ENCODE data around the gene HOXA4. TPM values are rescaled to one million over a fixed set of nuclear protein-coding genes. Genes with fewer than 3 reads are reported as not detected.

Gene HOXA4
- total and polyA plus RNA-seq, 12 donors, result 0.20 to 1.2 (median 0.59) TPM; not detected in 4

DNA sequence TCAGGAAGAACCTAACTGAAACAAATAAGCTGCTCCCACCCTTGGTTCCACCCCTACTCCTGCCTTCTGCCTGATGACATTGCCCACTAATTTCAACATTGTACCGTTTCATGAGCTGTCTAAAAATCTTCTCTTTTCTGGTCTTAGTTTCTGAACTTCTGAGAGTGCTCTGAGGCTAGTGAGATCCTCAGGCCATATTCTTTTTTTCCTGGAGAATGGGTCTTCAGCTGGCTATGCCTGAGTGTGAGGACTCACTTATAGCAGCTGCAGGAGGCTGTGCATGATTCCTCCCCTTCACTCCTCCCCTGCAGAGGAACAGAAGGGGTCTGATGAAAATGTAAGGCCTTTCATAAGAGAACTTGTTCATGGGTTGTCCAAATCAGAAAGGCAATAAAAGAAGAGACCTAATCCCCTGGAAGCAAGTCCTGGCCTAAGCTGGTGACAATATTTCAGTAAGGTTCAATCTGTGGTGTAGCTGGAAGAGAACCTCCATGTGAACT, 11.1 kb downstream of the HOXA4 start:
- DNase-seq, result no peak
- TF ChIP-seq, protein P1, sequence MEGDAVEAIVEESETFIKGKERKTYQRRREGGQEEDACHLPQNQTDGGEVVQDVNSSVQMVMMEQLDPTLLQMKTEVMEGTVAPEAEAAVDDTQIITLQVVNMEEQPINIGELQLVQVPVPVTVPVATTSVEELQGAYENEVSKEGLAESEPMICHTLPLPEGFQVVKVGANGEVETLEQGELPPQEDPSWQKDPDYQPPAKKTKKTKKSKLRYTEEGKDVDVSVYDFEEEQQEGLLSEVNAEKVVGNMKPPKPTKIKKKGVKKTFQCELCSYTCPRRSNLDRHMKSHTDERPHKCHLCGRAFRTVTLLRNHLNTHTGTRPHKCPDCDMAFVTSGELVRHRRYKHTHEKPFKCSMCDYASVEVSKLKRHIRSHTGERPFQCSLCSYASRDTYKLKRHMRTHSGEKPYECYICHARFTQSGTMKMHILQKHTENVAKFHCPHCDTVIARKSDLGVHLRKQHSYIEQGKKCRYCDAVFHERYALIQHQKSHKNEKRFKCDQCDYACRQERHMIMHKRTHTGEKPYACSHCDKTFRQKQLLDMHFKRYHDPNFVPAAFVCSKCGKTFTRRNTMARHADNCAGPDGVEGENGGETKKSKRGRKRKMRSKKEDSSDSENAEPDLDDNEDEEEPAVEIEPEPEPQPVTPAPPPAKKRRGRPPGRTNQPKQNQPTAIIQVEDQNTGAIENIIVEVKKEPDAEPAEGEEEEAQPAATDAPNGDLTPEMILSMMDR (IDR thresholded peaks at IDR 0.05), result no peak
- ATAC-seq, result no peak
- H3K4me1 ChIP-seq, result peaks cover 0 to 17% (median 4%) of the 10 kb centered on the region in 9 donors
- peaks cover 26 to 97% (median 96%) of the 10 kb centered on the region in 7 donors for H3K27me3 ChIP-seq
- H3K4me3 ChIP-seq, result no peak overlapping the region
- H3K9me3 ChIP-seq, result no peaks in the 10 kb centered on the region
- H3K27ac ChIP-seq, result peak overlapping the region in 1 of 10 donors; percentile 64
- 10 to 29% methylated on average over 1 of the region's 1 CpG for WGBS, 2 donors
- H3K36me3 ChIP-seq, result no peaks in the 10 kb centered on the region
- intact Hi-C loops (cut with DNase I), result no loop called here

DNA sequence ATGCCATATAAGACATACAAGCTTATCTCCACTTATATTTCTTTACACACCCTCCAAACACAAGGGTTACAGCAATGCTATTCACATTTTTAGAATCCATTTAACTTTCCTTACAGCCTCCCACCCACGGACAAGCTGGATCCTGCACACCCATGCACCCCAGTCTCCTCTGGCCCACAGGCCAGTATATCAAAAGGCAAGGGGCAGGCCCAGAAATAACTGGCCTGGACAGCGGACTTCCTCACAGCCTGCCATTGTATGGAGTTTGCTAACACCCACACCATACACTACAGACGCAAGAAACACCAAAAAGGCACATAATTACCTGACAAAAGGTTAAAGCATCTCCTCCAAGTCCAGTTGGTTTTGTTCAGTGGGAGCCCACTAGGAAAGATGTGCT, 12.0 kb downstream of the HOXA4 start:
- 12 to 27% methylated on average over 3 of the region's 3 CpGs for WGBS, 2 donors
- DNase-seq, result no peak
- no peak for ATAC-seq

DNA sequence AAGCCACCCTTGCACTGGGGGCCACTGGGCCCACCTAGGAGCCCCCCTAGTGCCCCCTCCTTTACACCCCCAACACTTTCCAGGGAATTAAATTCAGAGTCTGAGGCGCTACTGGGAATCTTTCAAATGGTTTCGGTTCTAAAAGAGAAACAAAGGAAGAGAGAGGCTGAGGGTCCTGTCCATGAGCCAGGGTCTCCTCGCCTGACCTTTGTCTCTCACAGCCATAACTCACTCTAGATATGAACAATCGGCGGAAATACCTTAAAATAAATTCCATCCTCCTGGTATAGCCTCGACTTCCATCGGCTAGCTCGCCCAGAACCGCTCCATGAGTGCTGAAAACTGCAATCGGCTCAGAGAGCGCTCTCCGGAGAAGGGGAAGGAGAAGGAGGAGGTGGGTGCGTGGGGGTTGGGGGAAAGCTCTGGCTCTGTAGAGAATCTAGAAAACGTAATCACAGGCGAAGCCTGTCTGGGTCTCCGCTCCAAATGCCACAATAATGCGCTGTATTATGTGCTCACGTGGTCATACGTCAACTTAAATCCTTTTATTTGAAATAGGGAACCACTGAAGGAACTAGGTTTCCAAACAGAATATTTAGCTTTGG, 12.6 kb downstream of the HOXA4 start:
- peak in 1 of 8 donors; percentile 22 for ATAC-seq
- TF ChIP-seq, protein P1 (IDR thresholded peaks at IDR 0.05), result no peak

More for the DNA sequence above, 12.0 kb downstream of the HOXA4 start:
- no peaks in the 10 kb centered on the region for H3K36me3 ChIP-seq
- peaks cover 20 to 97% (median 96%) of the 10 kb centered on the region in 7 donors for H3K27me3 ChIP-seq
- H3K27ac ChIP-seq, result peak overlapping the region in 2 of 10 donors; percentile 64 to 82
- intact Hi-C loops (cut with DNase I), result no loop called here
- TF ChIP-seq, protein P1 (IDR thresholded peaks at IDR 0.05), result no peak
- peaks cover 0 to 17% (median 4%) of the 10 kb centered on the region in 9 donors for H3K4me1 ChIP-seq
- H3K9me3 ChIP-seq, result no peaks in the 10 kb centered on the region
- peak overlapping the region in 2 of 10 donors; percentile 24 to 42 for H3K4me3 ChIP-seq

DNA sequence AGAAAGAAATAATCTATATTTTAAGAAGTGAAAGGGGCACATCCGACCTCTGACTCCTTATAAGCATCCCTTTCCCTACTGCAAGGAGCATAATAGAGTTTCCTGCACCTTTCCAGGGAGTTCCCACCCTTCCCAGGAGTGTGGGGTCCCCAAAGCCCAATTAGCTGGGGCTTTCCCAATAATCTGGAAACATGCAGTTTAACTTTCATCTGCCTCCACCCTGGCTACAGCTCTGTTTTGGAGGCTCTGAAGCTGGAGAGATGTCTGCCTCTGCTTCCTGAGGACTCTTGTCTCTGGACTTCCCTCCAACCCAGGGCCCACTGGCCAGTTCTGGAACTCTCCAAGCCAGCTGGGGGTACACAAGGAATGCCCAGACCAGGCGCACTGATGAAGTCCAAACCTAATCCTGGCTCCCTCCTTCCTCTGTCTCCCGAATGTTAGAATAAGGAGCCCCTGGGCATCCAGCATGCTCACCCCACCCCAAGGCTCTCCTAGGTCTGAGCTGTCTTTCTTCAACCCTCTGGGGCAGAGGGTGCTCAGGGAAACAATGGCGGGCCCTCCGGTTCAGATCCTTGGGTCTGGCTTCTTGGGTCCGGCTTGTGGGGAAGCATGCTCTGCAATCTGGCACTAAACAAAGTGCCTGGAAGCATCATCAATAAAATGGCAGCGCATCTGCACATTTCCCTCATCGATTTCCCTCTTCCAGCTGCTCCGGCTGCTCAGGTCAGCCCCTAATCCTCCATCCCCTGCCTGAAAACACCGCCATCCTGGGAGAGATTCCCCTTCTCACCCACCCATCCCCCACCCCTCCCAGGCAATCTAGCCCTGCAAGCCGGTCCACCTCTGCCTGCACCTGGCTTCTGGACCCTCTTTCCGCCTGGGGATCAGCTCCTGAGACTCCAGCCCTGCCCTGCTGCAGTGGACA, 13.3 kb downstream of the HOXA4 start:
- Histone ChIP-seq H3K4me3 (peak overlapping the region in 4 of 10 donors; percentile 18 to 42 (median 23)), H3K27ac (peak overlapping the region in 4 of 10 donors; percentile 18 to 82 (median 42)), H3K36me3 (no peaks in the 10 kb centered on the region), H3K27me3 (peaks cover 18 to 97% (median 96%) of the 10 kb centered on the region in 7 donors), H3K9me3 (no peaks in the 10 kb centered on the region), H3K4me1 (peaks cover 0 to 17% (median 4%) of the 10 kb centered on the region in 9 donors)
- ATAC-seq (peak in 1 of 8 donors; percentile 14), DNase-seq (no peak)
- WGBS, 2 donors, result 6 to 15% methylated on average over 12 of the region's 12 CpGs
- intact Hi-C loops (cut with DNase I), result no loop called here
- TF ChIP-seq, protein P1 (IDR thresholded peaks at IDR 0.05), result no peak

More for the DNA sequence above, 12.6 kb downstream of the HOXA4 start:
- 9 to 13% methylated on average over 19 of the region's 19 CpGs for WGBS, 2 donors
- DNase-seq, result no peak
- Histone ChIP-seq H3K27ac (peak overlapping the region in 4 of 10 donors; percentile 18 to 82 (median 42)), H3K4me3 (peak overlapping the region in 4 of 10 donors; percentile 18 to 42 (median 23)), H3K27me3 (peaks cover 17 to 97% (median 96%) of the 10 kb centered on the region in 7 donors), H3K9me3 (no peaks in the 10 kb centered on the region), H3K36me3 (no peaks in the 10 kb centered on the region), H3K4me1 (peaks cover 0 to 17% (median 4%) of the 10 kb centered on the region in 9 donors)
- intact Hi-C loops (cut with DNase I), result no loop called here

Measured in heart right ventricle (tissue), 16 donors.